Lung (tissue), 12 donors: ENCODE measurements around the gene SFTPB. TPM values are rescaled to one million over a fixed set of nuclear protein-coding genes. Genes with fewer than 3 reads are reported as not detected.

Source experiments
- ATAC-seq: fragments of 200-7000 bp; cut with Tn5 transposase; one replicate; pipeline ENCODE4 v1.9.1; 2020; ENCODE audit warnings: moderate number of reproducible peaks; ENCODE audit not compliant: insufficient read depth, low FRiP score
- DNase-seq, 3 donors: peaks; one replicate each; pipeline ENCODE4 v3.0.0-alpha.2; 2013 to 2017
- H3K27ac ChIP-seq, 2 donors: one replicate each; pipeline ENCODE4 v1.5.1; 2013; ENCODE audit warnings: mild to moderate bottlenecking in 2 of 2, moderate library complexity in 2 of 2, control low read depth in 1 of 2, inconsistent platforms in 1 of 2, low read depth in 1 of 2, low read length in 1 of 2
- H3K27me3 ChIP-seq, 3 donors: one replicate each; pipeline ENCODE4 v1.5.1; 2013; ENCODE audit warnings: low read length in 2 of 3; ENCODE audit not compliant: control insufficient read depth in 3 of 3, insufficient read depth in 3 of 3
- H3K36me3 ChIP-seq, 4 donors: one replicate each; pipeline ENCODE4 v1.5.1; 2013; ENCODE audit warnings: low read length in 4 of 4, mild to moderate bottlenecking in 1 of 4, moderate library complexity in 1 of 4; ENCODE audit not compliant: control insufficient read depth in 4 of 4, insufficient read depth in 4 of 4
- H3K4me1 ChIP-seq, 5 donors: one replicate each; pipeline ENCODE4 v1.5.1; 2013; ENCODE audit warnings: low read length in 5 of 5, mild to moderate bottlenecking in 2 of 5, moderate library complexity in 1 of 5; ENCODE audit not compliant: control insufficient read depth in 5 of 5, insufficient read depth in 5 of 5
- H3K4me3 ChIP-seq: one replicate; pipeline ENCODE4 v1.5.1; 2013; ENCODE audit warnings: mild to moderate bottlenecking, control low read depth, moderate library complexity
- H3K9ac ChIP-seq, 2 donors: one replicate each; pipeline ENCODE4 v1.5.1; 2013; ENCODE audit warnings: low read length in 2 of 2, control low read depth in 1 of 2; ENCODE audit not compliant: insufficient read depth in 1 of 2
- H3K9me3 ChIP-seq, 4 donors: one replicate each; pipeline ENCODE4 v1.5.1; 2013; ENCODE audit warnings: low read length in 3 of 4, mild to moderate bottlenecking in 1 of 4, moderate library complexity in 1 of 4; ENCODE audit not compliant: control insufficient read depth in 4 of 4, insufficient read depth in 3 of 4
- CTCF ChIP-seq: IDR thresholded peaks from 2 replicates; pipeline ENCODE4 v1.5.1; 2012; ENCODE audit warnings: mild to moderate bottlenecking; ENCODE audit errors: control extremely low read depth, extremely low read depth
- WGBS, 2 donors: extraction: QIAGEN DNeasy Blood & Tissue Kit; methylation state at CpG; one replicate each; pipeline ENCODE4 v1.1.7; 2013; 5-methylcytosine and 5-hydroxymethylcytosine counted together
- polyA plus RNA-seq, 2 donors: library from polyadenylated mRNA; stranded (reverse); fragments of 200-250 nt; gene quantifications; one replicate each; pipeline ENCODE4 v1.2.1, GENCODE V29; 2013
- total RNA-seq, 2 donors: library from RNA; depleted of rRNA in 1 of 2; stranded (reverse); fragments of >200 nt in 1 of 2; gene quantifications; one replicate each; pipeline ENCODE4 v1.2.1, GENCODE V29; 2014 to 2021
- donor health status: control.
- donor health status: control.
- donor health status: Bipolar disorder and iron deficiency.
- donor health status: healthy.
- donor health status: DM: yes; HTN: yes; CAD: no.

The SFTPB gene
- total and polyA plus RNA-seq, 4 donors: 6,615 to 19,115 (median 13,690) TPM

DNA sequence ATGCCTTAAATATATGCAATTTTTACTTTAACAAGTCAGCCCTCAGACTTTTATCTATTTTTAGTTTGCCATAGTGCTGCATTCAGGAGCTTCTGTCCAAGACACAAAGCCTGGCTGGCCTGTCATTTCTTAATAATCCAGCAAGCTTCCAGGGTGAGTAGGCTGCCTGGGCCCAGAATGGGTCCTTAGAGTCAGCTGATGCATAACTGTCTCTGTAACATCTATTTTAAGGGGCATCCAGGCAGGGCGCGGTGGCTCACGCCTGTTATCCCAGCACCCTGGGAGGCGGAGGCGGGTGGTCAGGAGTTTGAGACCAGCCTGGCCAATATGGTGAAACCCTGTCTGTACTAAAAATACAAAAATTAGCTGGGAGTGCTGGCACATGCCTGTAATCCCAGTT is 14.4 kb upstream of the SFTPB start:
- Histone ChIP-seq H3K4me1 (peaks cover 0 to 24% (median 8%) of the 10 kb centered on the region in 5 donors), H3K9ac (no peak overlapping the region), H3K27me3 (no peaks in the 10 kb centered on the region), H3K9me3 (no peaks in the 10 kb centered on the region), H3K36me3 (no peaks in the 10 kb centered on the region), H3K4me3 (no peak overlapping the region), H3K27ac (no peak overlapping the region)
- DNase-seq (no peak), ATAC-seq (no peak)
- 95% methylated on average over 5 of the region's 5 CpGs for WGBS, 2 donors
- no peak for TF ChIP-seq CTCF

DNA sequence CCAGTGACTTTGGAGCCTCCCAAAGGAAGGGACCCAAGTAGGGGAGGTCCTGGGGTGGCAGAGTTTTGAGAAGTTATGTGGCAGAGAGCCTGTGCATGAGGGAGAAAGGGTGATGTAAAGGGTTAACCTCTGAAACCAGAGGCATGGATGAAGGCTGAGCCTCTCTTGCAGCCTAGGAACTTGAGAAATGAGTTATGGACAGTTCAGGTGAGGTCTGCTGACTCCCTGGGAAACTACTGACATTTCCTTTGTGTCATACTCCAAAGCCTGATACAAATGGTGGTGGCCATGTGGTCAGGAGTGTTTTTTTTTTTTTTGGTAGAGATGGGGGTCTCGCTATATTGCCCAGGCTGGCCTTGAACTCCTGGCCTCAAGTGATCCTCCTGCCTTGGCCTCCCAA is 13.8 kb upstream of the SFTPB start:
- Histone ChIP-seq H3K27ac (peak overlapping the region in 1 of 2 donors; percentile 70), H3K27me3 (no peaks in the 10 kb centered on the region), H3K4me3 (no peak overlapping the region), H3K9ac (no peak overlapping the region), H3K4me1 (peaks cover 0 to 24% (median 8%) of the 10 kb centered on the region in 5 donors), H3K36me3 (no peaks in the 10 kb centered on the region), H3K9me3 (no peaks in the 10 kb centered on the region)
- DNase-seq (no peak), ATAC-seq (no peak)
- WGBS, 2 donors: 90 to 93% methylated on average over 1 of the region's 1 CpG
- no peak for TF ChIP-seq CTCF

DNA sequence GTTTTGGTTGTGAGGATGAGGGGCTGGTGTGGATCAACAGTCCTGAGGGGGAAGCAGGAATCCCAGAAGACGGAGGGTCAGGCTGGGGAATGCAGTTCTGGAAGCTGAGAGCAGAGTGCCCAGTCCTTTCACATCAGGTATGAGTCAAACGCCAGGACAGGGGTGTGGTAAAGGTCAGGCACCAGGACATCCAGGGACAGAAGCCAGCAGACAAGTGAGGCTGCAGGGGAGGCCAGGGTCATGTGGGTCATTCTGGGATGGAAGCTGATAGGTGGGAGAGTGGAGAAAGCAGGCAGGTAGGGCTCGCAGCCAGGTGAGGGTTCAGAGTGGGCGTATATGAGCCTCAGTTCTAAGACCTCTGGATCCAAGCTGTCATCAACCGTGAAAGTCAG is 13.4 kb upstream of the SFTPB start:
- DNase-seq (no peak), ATAC-seq (no peak)
- H3K4me3 ChIP-seq: no peak overlapping the region
- TF ChIP-seq CTCF: no peak
- H3K4me1 ChIP-seq: peaks cover 0 to 24% (median 8%) of the 10 kb centered on the region in 5 donors
- H3K27ac ChIP-seq: peak overlapping the region; percentile 46 to 70
- no peaks in the 10 kb centered on the region for H3K36me3 ChIP-seq
- no peaks in the 10 kb centered on the region for H3K27me3 ChIP-seq
- H3K9ac ChIP-seq: no peak overlapping the region
- WGBS, 2 donors: 80 to 94% methylated on average over 5 of the region's 5 CpGs
- no peaks in the 10 kb centered on the region for H3K9me3 ChIP-seq

- no peak overlapping the region for H3K4me3 ChIP-seq
- H3K9me3 ChIP-seq: no peaks in the 10 kb centered on the region
- H3K27ac ChIP-seq: peak overlapping the region; percentile 46 to 70
- DNase-seq (no peak), ATAC-seq (no peak)
- no peak overlapping the region for H3K9ac ChIP-seq
- no peak for TF ChIP-seq CTCF
- no peaks in the 10 kb centered on the region for H3K36me3 ChIP-seq
- 69 to 84% methylated on average over 2 of the region's 2 CpGs for WGBS, 2 donors
- no peaks in the 10 kb centered on the region for H3K27me3 ChIP-seq
- H3K4me1 ChIP-seq: peaks cover 0 to 24% (median 8%) of the 10 kb centered on the region in 5 donors
These were observed 12.8 kb upstream of the SFTPB start for GRCh38 chr2:85680707-85681371.
